Measurements from ENCODE around the gene SOD3. TPM values are rescaled to one million over a fixed set of nuclear protein-coding genes. Genes with fewer than 3 reads are reported as not detected.

The SOD3 gene
- total and polyA plus RNA-seq, 2 of the 8 experiments (the other 6 are each of a cell fraction or from before 2014, with no cell fraction given) = 4.9 TPM

- H3K27ac ChIP-seq (ENCODE audit: low read depth, low read length) = no peak overlapping the region
- no peak overlapping the region for H2BK20ac ChIP-seq (ENCODE audit: low read length)
- H3K4me1 ChIP-seq (replicated peaks in 1 of 4; ENCODE audit: control insufficient read depth in 3 of 4, insufficient read depth in 4 of 4, low read length in 3 of 4) = peaks cover 0 to 19% (median 11%) of the 10 kb centered on the region in 4 experiments
- CTCF ChIA-PET (ENCODE audit: partially characterized antibody) = interaction anchor here (0.6 to 2.6 kb wide), 7 partner anchors 8 to 334 kb away, joined by 3 to 7 read pairs (median 3); no protein-coding TSS in a partner anchor
- FAIRE-seq = no peak
- H2BK5ac ChIP-seq (ENCODE audit: low read depth, low read length) = no peak overlapping the region
- H3K23ac ChIP-seq (ENCODE audit: insufficient read length) = no peak overlapping the region
- H3K36me3 ChIP-seq (ENCODE audit: control insufficient read depth in 2 of 4, insufficient read depth in 4 of 4, low read length in 3 of 4) = peaks cover 0 to 6% (median 0%) of the 10 kb centered on the region in 4 experiments; a peak in 1 of 8 replicates
- no peak overlapping the region for H2AFZ ChIP-seq (ENCODE audit: low read length)
- peaks cover 0 to 2% of the 10 kb centered on the region in 2 experiments for H4K20me1 ChIP-seq (replicated peaks in 1 of 2; ENCODE audit: control insufficient read depth in 1 of 2, insufficient read depth in 2 of 2, low read length in 2 of 2)
- H3K4me2 ChIP-seq (ENCODE audit: insufficient read depth in 1 of 2, low read depth in 2 of 2, low read length in 2 of 2) = peak overlapping the region; percentile 93 to 96; a peak in 3 of 4 replicates
- H2BK120ac ChIP-seq (replicated peaks; ENCODE audit: low read depth, low read length) = no peak overlapping the region
- H3K56ac ChIP-seq (replicated peaks; ENCODE audit: insufficient read length, low read depth, low read length) = no peak overlapping the region
- TF ChIP-seq NANOG (IDR thresholded peaks at IDR 0.05; ENCODE audit: insufficient read depth, low read depth, low read length, poor library complexity, severe bottlenecking) (no peak), HDAC6 (IDR thresholded peaks at IDR 0.05; ENCODE audit: low read depth, low read length) (no peak)
- POLR2A ChIA-PET (ENCODE audit: partially characterized antibody) = interaction anchor here (1.0 kb wide), 1 partner anchor 217 kb away, joined by 3 read pairs; the partner anchor contains the start of gene DHX15
- 73% methylated on average over 10 of the region's 10 CpGs; no CpG with 5 or more reads in 1 of the 2 experiments for WGBS, 2 experiments (ENCODE audit: extremely low coverage in 1 of 2, insufficient coverage in 1 of 2, insufficient read length in 1 of 2, insufficient replicate concordance in 2 of 2, low coverage in 1 of 2, low lambda C conversion rate in 2 of 2, missing lambda C conversion rate in 1 of 2)
- H4K8ac ChIP-seq (ENCODE audit: extremely low read depth, insufficient read depth, low read length) = no peak overlapping the region
- peaks cover 0 to 6% of the 10 kb centered on the region in 2 experiments; a peak in 1 of 4 replicates for H3K9me3 ChIP-seq (ENCODE audit: insufficient read depth in 2 of 2, low read depth in 1 of 2, low read length in 1 of 2)
- peaks cover 13 to 43% (median 32%) of the 10 kb centered on the region in 4 experiments for H3K27me3 ChIP-seq (replicated peaks in 1 of 4; ENCODE audit: control insufficient read depth in 3 of 4, extremely low read depth in 1 of 4, insufficient read depth in 3 of 4, low read length in 3 of 4)
- no peak overlapping the region for H4K91ac ChIP-seq (replicated peaks; ENCODE audit: insufficient read length, low read length)
- no peak overlapping the region for H3K14ac ChIP-seq (ENCODE audit: insufficient read length)
- H3K4me3 ChIP-seq (ENCODE audit: extremely low read depth in 1 of 4, insufficient read depth in 2 of 4, low read depth in 3 of 4, low read length in 4 of 4) = peak overlapping the region in 1 of 4 experiments; percentile 64; a peak in 2 of 8 replicates
- no peak overlapping the region for H3K9ac ChIP-seq (replicated peaks in 1 of 4; ENCODE audit: extremely low read depth in 1 of 4, low read depth in 3 of 4, low read length in 3 of 4)
- DNase-seq (ENCODE audit: low read depth in 1 of 2, low spot score in 2 of 2) = peak in 1 of 2 experiments; percentile 43
- H3K79me1 ChIP-seq (ENCODE audit: low read depth, low read length) = no peaks in the 10 kb centered on the region
- no peak overlapping the region for H2BK15ac ChIP-seq (ENCODE audit: low read length)
- no peak overlapping the region for H3K18ac ChIP-seq (ENCODE audit: extremely low read depth, low read length)
- H3K79me2 ChIP-seq (ENCODE audit: control insufficient read depth in 1 of 2, insufficient read depth in 2 of 2, low read length in 2 of 2) = no peaks in the 10 kb centered on the region
- H4K5ac ChIP-seq (ENCODE audit: insufficient read length, low read depth, low read length) = no peak overlapping the region
- H3K23me2 ChIP-seq (ENCODE audit: low read depth, low read length) = peaks cover 9% of the 10 kb centered on the region; the same call in 1 of the 2 replicates
- no peak overlapping the region for H3K4ac ChIP-seq (replicated peaks; ENCODE audit: insufficient read length, low read depth, low read length)
- no peak overlapping the region for H2BK12ac ChIP-seq (ENCODE audit: low read depth, low read length)
- H2AK5ac ChIP-seq (ENCODE audit: low read depth, low read length) = no peak overlapping the region
Measured at GRCh38 chr4:24801136-24801855, 5.9 kb downstream of the SOD3 start.
